Measurements from ENCODE around the gene ME2.

GRCh38 chr18:50844960-50845359 lies 34.0 kb upstream of the ME2 start:
- TF ChIP-seq CTCF (IDR thresholded peaks at IDR 0.05) (no peak), POLR2A (IDR thresholded peaks at IDR 0.05) (no peak)
